Choroid plexus epithelial cell (primary cell): Measurements from ENCODE around the gene FFAR3.

ENCODE experiments used
- DNase-seq: peaks from one replicate; pipeline ENCODE4 v3.0.0-alpha.2; 2010; ENCODE audit warnings: low read depth
- H3K4me3 ChIP-seq: 2 replicates; pipeline ENCODE4 v1.5.1; 2011; ENCODE audit warnings: low read depth, mild to moderate bottlenecking, control low read depth, low read length, moderate library complexity
- CTCF ChIP-seq: conservative IDR thresholded peaks from 2 replicates; pipeline ENCODE4 v1.5.1; 2011; ENCODE audit warnings: low read depth, mild to moderate bottlenecking, control low read depth, inconsistent platforms, low read length, moderate library complexity

The FFAR3 gene

GRCh38 chr19:35313587-35313986 is 44.7 kb upstream of the FFAR3 start:
- no peak overlapping the region for H3K4me3 ChIP-seq
- DNase-seq: no peak
- no peak for TF ChIP-seq CTCF

GRCh38 chr19:35314031-35314430 is 44.2 kb upstream of the FFAR3 start:
- no peak for DNase-seq
- no peak overlapping the region for H3K4me3 ChIP-seq
- no peak for TF ChIP-seq CTCF

- H3K4me3 ChIP-seq: no peak overlapping the region
- TF ChIP-seq CTCF: no peak
Observed at GRCh38 chr19:35314858-35315470, 43.3 kb upstream of the FFAR3 start.

GRCh38 chr19:35315883-35316282 is 42.4 kb upstream of the FFAR3 start:
- H3K4me3 ChIP-seq: no peak overlapping the region
- no peak for TF ChIP-seq CTCF
- no peak for DNase-seq

More at GRCh38 chr19:35314858-35315470, 43.3 kb upstream of the FFAR3 start:
- DNase-seq: no peak

GRCh38 chr19:35316560-35316959 is 41.7 kb upstream of the FFAR3 start:
- TF ChIP-seq CTCF: no peak
- no peak for DNase-seq
- no peak overlapping the region for H3K4me3 ChIP-seq

- no peak overlapping the region for H3K4me3 ChIP-seq
- no peak for TF ChIP-seq CTCF
- DNase-seq: no peak
Observed at GRCh38 chr19:35317464-35318043, 40.7 kb upstream of the FFAR3 start.
